T-helper 2 cell treated with Interferon-gamma antibody and Interleukin-4, amounts not matched to agents 100 ng/mL and 5 ng/mL, for 36 hours (primary cell): ENCODE data around the gene ZNF277. TPM values are rescaled to one million over a fixed set of nuclear protein-coding genes. Genes with fewer than 3 reads are reported as not detected.
"Not testable (repeated sequence)": the region's sequence is repeated elsewhere in the genome, so short reads cannot be mapped to it uniquely, and the experiment has no call there.

Source experiments
- intact Hi-C: fragments of 100-400 bp; cut with micrococcal nuclease; formaldehyde crosslinking; loops from one replicate; pipeline ENCODE4 v1.15.1; 2023
- total RNA-seq: library from RNA; stranded (reverse); gene quantifications from 2 replicates; pipeline ENCODE4 v1.2.3, GENCODE V29; 2022

The ZNF277 gene
- total RNA-seq, 1 donor from 2014 or later, result 15.7 TPM

GRCh38 chr7:112211348-112211907 lies 4.9 kb downstream of the ZNF277 start:
- intact Hi-C loops, result no loop called here

- intact Hi-C loops, result no loop called here
These were observed 6.1 kb downstream of the ZNF277 start for GRCh38 chr7:112212571-112212970.

GRCh38 chr7:112213735-112214134 lies 7.2 kb downstream of the ZNF277 start:
- intact Hi-C loops, result no loop called here

GRCh38 chr7:112214268-112214667 lies 7.8 kb downstream of the ZNF277 start:
- intact Hi-C loops, result no loop called here

- intact Hi-C loops, result no loop called here
These were observed 8.4 kb downstream of the ZNF277 start for GRCh38 chr7:112214883-112215282.

- intact Hi-C loops, result no loop called here
These were observed 9.3 kb downstream of the ZNF277 start for GRCh38 chr7:112215787-112216186.

- intact Hi-C loops, result no loop called here
These were observed 14.5 kb downstream of the ZNF277 start for GRCh38 chr7:112220877-112221434.

GRCh38 chr7:112223310-112223709 lies 16.8 kb downstream of the ZNF277 start:
- intact Hi-C loops, result no loop called here

- intact Hi-C loops, result no loop called here
These were observed 17.7 kb downstream of the ZNF277 start for GRCh38 chr7:112224186-112224585.

GRCh38 chr7:112225006-112225405 lies 18.5 kb downstream of the ZNF277 start:
- intact Hi-C loops, result no loop called here

GRCh38 chr7:112226701-112227276 lies 20.3 kb downstream of the ZNF277 start:
- intact Hi-C loops, result no loop called here

GRCh38 chr7:112228632-112229031 lies 22.1 kb downstream of the ZNF277 start:
- intact Hi-C loops, result no loop called here

- intact Hi-C loops, result no loop called here
These were observed 25.9 kb downstream of the ZNF277 start for GRCh38 chr7:112232212-112232978.

- intact Hi-C loops, result no loop called here
These were observed 26.7 kb downstream of the ZNF277 start for GRCh38 chr7:112233048-112233697.

GRCh38 chr7:112234147-112234546 lies 27.7 kb downstream of the ZNF277 start:
- intact Hi-C loops, result no loop called here

GRCh38 chr7:112236597-112236996 lies 30.1 kb downstream of the ZNF277 start:
- intact Hi-C loops, result no loop called here

- intact Hi-C loops, result no loop called here
These were observed 31.8 kb downstream of the ZNF277 start for GRCh38 chr7:112238330-112238729.

GRCh38 chr7:112238852-112239610 lies 32.5 kb downstream of the ZNF277 start:
- intact Hi-C loops, result no loop called here

GRCh38 chr7:112248598-112248997 lies 42.1 kb downstream of the ZNF277 start:
- intact Hi-C loops, result no loop called here

- intact Hi-C loops, result not testable (repeated sequence)
These were observed 43.5 kb downstream of the ZNF277 start for GRCh38 chr7:112249967-112250366.

GRCh38 chr7:112252141-112252540 lies 45.6 kb downstream of the ZNF277 start:
- intact Hi-C loops, result no loop called here
